Measurements from ENCODE around the gene FHIT.
"Not testable (repeated sequence)": the region's sequence is repeated elsewhere in the genome, so short reads cannot be mapped to it uniquely, and the experiment has no call there.

Gene FHIT

DNA sequence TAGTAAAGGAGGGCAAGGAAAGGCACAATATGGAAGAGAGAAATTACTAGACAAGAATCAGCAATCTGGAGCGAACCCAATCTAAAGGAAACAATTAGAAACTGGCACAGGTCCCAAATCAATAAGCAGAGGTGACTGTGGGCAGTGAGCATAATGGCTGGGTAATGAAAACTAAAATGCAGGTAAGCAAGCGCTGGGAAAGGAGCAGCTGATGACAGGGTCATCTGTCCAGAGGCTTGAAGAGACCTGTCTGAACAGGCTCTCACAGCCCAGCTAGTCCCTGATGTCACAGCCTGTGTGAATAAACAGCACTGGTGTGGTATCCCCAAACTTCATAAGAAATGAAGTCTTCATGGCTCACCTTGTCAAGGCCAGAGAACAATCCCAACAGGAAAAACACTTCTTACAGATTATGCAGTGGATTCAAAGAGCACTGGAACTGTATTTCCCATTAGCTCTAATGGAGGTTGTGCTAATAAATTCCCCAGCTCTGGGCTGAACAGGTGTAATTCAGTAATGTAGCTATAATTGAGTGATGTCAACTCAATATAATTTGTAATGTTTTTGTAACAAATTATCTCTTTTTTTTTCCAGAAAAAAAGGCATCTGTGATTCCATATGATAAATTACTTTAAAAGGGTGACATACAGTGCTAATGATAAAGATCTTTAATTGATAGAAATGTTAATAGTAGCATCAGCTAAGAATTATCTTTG lies 197.3 kb downstream of the FHIT start:
- DNase-seq, result no peak

DNA sequence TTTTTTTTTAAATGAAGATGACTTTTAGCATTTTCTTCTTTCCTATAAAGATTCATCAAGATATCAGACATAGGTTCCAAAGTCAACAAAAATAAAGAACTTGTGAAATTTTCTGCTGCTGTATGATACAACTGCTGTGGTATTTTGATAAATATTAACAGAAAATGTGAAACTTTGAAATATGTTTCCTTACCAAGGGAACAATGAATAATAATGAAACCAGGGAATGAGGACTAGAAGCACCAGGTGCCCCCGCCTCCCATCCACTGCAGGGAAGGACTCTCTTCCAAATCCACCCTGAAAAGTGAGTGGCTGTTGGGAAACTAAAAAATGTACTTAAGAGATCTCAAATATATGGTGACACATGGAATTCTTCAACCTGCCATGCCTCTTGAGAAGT lies 198.4 kb downstream of the FHIT start:
- DNase-seq, result no peak

DNA sequence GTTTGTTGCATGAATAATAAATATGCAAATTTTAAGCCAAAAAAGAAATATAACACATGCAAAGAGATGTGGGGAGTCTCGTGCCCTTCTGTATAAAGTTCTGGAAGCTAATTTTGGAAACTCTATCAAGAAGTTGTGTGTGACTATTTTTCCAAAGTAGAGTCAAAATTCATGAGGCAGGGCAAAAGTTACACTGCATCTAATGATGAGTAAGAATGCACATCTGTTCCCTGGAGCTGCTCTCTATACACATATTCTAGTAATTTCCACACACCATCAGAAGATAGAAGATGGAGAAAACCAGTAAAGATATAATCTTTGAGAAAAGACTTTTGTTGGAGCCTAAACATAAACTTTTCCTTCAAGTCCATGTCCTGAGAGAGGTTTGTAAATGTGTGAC lies 199.6 kb downstream of the FHIT start:
- DNase-seq, result no peak

DNA sequence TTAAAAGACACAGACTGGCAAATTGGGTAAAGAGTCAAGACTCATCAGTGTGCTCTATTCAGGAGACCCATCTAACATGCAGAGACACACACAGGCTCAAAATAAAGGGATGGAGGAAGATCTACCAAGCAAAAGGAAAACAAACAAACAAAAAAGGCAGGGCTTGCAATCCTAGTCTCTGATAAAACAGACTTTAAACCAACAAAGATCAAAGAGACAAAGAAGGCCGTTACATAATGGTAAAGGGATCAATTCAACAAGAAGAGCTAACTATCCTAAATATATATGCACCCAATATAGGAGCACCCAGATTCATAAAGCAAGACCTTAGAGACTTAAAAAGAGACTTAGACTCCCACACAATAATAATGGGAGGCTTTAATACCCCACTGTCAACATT lies 206.1 kb downstream of the FHIT start:
- not testable (repeated sequence) for DNase-seq

DNA sequence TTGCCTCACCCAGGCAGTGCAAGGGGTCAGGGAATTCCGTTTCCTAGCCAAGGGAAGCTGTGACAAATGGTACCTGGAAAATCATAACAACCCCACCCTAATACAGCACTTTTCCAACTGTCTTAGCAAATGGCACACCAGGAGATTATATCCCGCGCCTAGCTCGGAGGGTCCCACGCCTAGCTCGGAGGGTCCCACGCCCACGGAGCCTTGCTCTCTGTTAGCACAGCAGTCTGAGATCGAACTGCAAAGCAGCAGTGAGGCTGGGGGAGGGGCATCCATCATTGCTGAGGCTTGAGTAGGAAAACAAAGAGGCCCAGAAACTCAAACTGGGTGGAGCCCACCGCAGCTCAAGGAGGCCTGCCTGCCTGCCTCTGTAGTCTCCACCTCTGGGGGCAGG lies 208.1 kb downstream of the FHIT start:
- DNase-seq, result no peak

DNA sequence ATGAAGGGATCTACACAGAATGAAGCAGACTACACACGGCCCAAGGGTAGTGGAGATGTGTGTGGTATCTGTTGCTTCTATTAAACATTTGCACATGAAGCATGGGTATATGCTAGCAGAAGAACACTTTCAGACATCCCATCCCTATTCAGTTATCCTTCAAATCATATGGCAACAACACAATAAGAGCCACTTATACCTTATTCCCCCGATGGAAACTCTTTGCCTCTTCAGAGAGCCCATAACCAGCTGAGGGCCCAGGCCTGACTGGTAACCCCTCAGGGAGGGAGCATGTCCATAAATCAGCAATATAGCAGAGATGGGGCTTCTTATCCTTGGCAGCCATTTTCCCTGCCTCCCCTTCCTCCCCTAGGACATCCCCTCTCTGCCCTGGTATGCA lies 210.6 kb downstream of the FHIT start:
- no peak for DNase-seq

DNA sequence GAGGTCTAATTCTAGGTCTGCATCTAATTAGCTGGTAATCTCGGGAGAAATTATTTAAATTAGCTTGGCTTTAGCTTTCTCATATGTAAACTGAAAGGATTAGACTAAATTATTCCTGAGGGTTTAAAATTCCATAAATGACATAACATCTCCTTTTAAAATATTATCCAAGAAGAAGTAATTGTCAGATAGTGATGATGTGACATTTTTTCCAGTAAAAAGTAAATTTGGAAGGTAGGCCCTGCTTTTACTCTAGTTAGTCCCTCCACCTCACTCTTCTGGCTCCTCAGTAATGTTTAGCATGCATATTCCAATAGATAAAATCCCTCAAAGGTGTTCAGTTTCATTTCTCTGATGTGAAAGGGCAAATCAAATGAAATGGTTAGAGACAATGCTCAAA lies 215.7 kb downstream of the FHIT start:
- no peak for DNase-seq

DNA sequence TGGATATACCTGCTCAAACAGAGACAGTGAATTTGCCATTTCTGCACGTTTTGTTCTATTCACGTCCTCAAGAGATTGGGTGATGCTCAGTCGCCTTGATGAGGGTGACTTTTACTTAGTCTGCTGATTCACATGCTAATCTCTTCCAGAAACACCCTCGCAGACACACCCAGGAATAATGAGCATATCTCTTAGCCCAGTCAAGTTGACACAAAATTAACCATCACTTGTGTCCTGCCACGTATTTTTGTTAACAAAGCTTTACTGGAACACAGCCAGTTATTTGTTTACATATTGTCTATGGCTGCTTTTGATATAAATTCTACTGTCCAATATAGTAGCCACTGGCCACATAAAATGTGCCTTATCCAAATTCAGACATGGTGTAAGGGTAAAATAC lies 218.3 kb downstream of the FHIT start:
- DNase-seq, result peak; percentile 91

DNA sequence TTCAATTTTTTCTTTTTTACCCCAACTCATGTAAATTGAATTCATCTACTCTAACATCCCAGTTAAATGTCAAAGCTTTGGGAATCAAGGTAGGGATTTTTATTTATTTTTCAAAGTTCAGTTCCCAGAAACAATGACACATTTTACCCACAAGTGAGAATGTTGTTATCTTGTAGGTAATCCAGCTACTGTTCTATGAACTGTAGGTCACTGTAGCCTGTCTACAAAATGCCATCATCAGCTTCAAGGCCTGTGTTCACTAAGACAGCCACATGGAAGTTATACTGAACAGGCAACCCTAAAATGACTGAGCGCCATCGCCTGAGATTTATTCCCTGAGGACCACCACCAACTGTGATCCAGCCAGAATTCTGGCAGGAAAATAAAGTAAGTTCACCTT lies 219.7 kb downstream of the FHIT start:
- DNase-seq, result no peak

DNA sequence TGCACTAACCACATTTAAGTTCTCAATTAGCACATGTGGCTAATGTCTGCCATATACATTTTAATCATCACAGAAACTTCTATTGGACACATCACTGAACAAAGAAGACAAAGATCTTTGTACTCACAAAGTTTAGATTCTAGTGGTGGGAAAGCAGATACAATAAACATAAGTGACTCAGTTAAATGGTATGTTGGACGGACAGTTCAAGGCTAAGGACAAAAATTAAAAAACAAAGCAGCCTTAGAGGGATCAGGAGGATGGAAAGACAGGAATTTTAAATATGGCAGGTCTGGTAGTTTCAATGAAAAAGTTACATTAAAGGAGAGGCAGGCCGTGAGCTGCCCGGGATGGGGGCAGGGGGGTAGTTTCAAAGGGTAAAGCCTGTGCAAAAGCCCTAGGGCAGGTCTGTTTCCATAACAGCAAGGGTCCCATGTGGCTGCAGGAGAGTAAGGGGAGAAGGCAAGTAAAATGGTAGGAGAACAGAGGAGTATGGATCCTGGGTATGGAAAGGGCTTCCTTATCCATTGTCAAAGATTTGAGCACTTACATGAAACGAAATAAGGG lies 220.7 kb downstream of the FHIT start:
- DNase-seq, result no peak

DNA sequence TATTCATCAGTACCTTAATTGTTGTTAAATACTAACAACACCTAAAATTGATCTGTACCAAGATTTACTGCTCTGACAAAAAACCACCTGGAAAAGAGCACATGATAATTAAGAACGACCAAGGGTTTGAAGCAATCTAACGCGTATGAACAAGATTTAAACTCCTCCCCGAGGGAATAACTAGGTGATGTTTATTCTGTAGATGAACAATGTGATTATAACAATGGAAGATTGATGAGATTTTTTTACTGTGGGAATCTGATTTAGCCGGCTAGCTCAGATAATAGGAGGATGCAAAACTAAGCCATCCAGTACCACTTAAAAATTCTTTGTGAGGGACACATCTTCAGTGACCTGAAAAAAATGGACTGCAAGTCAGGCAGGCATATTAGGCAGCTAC lies 222.1 kb downstream of the FHIT start:
- DNase-seq, result no peak

DNA sequence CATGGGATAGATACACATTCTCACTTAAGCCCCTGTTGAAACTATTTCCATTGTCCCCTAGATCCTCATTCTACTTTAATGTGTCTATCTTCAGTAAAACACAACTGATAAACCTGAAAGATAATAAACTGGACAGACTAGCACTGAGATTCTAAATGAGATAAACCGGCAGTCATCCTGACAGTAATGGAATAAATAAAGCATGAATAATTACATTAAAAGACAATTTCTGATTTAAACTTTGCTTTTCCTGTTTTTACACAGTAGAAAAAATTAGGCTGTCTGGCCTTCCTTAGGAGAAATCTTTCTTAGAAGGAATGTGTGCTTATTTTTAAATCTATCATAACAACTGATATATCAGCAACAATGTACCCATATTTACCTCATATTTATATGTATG lies 232.4 kb downstream of the FHIT start:
- DNase-seq, result no peak

DNA sequence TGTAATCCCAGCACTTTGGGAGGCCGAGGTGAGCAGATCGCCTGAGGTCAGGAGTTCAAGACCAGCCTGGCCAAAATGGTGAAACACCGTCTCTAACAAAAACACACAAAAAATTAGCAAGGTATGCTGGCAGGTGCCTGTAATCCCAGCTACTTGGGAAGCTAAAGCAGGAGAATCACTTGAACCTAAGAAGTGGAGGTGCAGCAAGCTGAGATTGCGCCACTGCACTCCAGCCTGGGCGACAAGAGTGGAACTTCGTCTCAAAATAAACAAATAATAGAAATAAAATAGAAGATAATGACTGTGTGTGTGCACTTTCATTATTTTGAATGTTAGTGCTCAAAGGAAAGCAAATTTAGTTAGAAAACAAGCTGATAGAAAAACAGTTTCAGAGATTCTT lies 234.2 kb downstream of the FHIT start:
- DNase-seq, result not testable (repeated sequence)

DNA sequence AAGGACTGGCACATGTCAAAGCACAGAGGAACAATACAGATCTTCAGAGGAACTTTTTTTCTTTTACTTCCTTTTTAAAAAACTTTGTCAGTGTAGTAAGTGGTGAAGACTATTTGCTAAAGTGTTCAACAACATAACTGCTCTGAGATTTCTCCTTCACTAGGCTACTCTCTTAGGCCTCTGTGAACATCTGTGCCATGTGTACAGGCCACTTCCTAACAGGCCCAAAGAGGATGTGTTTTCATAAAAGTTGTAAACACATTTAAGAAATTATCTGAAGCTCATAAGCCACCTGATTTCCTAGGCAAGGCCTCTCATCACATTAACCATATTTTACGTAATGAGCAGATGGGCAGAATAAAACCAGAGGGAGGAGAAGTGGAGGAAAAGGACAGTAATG lies 235.4 kb downstream of the FHIT start:
- no peak for DNase-seq

DNA sequence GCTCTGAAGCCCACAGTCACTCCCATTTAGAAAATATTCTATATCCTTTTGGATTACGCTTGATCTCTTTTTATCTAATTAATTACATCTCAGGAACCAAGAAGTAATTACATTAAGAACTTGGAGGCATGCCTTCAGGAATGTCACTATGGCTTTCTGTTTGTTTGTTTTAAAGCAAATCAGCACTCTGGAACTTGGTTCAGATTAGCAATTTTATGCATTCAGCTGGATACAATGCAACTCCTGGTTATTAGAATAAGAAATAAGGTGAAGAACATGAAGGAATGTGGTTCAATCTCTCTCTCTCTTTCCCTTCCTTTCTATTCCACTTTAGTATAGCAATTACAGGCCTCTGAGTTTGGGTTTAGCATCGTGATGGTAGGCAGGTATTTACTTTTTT lies 235.8 kb downstream of the FHIT start:
- DNase-seq, result no peak

DNA sequence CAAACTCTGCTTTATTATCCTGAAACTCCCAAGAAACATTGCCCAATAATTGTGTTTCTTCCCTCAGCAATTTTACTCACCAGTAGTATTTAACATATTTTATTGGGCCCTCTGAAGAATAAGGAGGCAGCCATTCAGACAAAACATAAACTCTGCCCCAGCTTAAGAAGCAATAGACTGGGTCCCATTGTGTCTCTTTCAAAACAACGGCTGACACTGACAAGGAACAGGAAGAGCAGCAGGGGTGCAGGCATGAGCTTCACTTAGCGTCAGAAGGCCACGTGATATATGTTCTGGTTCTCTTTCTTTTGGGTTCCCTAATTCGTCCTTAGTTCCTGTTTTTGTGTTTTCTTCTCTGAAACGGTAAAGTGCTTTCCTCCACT lies 242.3 kb downstream of the FHIT start:
- DNase-seq, result no peak

DNA sequence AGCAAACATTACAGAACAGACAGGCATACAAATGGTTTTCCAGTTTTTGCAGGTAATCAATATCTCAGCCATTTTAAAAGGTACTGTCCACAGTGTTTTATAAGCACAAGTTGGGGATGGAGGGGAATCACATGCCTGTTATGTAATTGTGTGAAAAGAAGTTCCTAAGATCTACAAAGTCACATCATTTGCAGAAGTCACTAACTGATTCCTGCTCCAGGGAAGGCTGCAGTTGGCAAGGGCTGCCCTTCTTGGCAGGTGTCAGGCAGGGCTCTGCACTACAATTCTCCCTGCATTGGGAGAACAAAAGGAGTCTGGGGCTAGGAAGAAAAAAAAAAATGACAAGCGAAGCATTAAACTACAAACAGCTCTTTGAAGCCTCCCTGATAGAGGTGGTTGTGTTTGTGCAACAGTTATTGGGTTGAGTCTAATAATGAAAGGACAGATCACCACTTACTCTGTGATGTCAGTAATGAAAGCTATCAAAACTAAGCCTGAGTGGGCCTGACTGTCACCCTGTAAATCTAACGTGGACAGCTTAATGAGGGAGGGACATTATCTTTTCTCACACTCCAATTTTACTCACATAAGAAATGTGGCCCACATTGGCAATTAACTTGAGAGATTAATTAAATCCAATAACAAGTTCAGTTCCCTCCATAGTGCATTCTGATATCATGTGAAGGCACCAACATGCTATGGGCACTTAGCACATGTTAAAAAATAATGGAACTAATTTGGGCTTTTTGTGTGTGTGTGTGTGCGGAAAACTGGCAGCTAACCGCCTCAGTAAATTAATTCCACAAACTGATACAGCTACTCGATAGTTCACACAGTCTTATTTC lies 242.9 kb downstream of the FHIT start:
- DNase-seq, result peak; percentile 13

DNA sequence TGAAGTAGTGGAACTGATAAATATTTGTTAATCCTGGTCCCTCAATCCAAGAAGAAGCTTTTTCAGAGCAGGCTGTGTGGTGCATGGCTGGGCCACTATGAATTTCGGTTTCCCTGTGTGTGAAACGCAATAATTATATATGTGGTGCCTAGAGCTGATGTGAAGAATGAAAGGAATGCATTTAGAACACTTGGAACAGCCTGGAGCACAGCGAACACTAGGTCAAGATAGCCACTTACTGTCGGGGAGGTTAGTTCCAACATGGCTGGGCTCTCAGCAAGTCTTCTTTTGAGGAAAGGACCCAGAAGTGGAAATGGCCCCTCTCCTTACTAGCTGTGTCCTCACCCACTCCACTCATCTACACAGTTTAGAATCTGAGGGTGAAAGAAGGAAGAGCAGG lies 245.7 kb downstream of the FHIT start:
- DNase-seq, result no peak

DNA sequence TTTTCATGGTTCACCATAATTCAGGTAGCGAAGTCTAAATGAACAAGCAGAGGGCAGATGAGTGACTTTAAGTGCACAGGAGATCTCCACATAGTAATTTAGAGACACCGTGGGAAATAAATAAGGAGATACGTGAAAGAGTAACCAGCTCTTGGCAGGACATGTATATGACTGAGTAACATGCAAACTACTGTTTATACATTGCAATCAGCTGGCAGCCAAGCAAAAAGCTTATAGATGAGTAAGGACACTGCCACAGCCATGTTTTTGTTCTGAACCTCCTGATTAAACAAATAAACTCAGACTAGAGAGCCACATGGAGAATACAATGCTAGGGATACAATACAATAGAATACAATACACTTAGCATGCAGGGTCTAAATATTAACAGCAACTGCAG lies 252.4 kb downstream of the FHIT start:
- DNase-seq, result no peak

DNA sequence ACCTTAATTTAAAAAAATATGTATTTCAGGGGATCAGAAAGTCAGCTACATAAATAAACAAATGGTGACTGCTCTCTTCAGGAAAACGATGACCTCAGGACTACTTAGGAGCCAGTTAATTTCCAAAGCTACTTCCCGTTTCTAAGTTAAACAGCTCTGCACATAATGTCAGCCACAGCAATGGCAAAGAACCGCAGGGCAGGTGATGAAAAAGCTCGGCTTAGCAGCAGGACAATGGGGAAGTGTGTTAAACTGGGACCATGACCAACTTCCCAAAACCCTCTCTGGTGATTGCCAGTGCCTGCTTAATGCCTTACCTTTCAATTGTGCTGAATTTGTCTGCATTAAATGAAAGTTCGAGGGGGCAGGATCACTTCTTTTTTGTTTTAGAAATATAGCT lies 258.9 kb downstream of the FHIT start:
- DNase-seq, result peak; percentile 15

DNA sequence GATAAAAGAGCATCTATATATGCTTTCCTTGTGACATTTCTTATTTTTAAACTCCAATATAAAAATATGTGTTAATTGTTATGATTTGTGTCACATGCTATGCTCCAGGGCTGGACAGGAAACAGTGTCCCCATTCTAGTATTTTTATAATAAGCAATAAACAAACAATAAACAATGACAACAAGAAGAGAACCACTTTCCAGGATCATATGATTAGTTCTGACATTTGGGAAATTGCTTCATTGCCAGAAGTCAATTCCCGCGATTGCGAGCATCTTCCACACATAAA lies 260.9 kb downstream of the FHIT start:
- no peak for DNase-seq

DNA sequence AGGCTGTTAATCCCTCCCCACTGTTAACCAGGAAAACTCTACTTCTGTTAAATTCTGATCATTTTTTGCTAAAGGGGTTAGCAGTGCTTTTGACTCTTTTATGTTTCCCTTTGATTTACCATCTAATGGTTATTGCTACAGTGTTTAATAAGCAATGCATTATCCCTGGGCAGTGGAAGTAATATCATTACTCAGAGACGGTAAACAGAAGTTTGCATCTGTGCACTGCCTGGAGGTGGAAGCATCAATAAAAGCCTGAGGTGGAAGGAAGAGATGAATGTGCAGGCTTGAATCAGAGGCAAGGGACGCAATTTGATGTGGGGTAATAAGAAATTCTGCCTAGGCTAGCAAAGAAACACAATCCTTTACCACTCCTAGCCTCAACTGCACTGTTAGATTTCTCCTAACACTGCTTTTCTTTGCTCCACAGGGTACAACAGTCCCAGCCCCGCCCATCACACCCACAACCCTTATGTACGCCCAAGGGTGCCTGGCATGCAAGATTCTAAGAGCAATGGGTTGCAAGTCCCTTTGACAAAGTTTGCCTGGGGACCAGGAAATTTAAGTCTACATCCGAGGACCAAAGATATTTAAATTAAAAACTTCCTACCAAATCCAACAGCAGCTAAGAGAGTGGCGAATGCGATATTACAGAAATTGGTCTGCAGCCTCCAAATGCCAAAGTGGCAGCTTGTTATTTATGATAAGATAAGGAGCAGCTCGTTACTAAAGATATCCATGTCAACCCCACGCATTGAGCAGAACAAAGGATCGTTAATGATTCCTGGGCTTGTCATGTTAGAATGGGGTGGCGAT lies 261.4 kb downstream of the FHIT start:
- peak; percentile 96 for DNase-seq

DNA sequence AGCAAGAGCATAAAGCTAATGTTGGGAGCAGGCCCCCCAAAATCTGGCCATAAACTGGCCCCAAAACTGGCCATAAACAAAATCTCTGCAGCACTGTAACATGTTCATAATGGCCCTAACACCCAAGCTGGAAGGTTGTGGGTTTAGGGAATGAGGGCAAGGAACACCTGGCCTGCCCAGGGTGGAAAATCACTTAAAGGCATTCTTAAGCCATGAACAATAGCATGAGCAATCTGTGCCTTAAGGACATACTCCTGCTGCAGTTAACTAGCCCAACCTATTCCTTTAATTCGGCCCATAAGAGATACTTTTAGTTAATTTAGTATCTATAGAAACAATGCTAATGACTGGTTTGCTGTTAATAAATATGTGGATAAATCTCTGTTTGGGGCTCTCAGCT lies 264.1 kb downstream of the FHIT start:
- not testable (repeated sequence) for DNase-seq

DNA sequence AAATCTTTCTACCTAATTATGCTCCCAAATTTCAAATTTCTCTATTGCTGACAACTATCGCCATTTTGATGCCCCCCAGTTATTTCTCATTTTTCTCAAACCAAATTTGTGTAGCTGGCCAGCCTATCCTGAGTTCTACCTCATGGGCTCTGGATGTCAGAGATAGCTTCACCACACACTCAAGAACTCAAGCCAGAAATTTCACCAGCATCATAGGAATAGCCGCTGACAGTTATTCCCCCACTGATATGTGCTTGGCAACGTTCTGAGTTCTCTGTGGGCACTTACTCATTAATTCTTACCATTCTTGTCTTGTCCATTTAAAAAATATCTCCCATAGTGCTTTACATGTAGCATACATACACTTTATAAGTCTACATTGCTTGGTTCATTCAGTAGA lies 264.7 kb downstream of the FHIT start:
- DNase-seq, result peak; percentile 25

All from hematopoietic multipotent progenitor cell treated with erythropoietin and hydrocortisone succinate and interleukin-3 and kit ligand, for 8 days (in vitro differentiated cells).